H9 (cell line): ENCODE data around the gene HEYL. TPM values are rescaled to one million over a fixed set of nuclear protein-coding genes. Genes with fewer than 3 reads are reported as not detected.

Experiments
- DNase-seq: peaks from one replicate; pipeline ENCODE4 v3.0.0-alpha.2; 2017
- H2AFZ ChIP-seq: one replicate; pipeline ENCODE4 v1.6.1; 2013; ENCODE audit warnings: mild to moderate bottlenecking, low read length, control low read depth, moderate library complexity
- H2AK5ac ChIP-seq: 2 replicates; pipeline ENCODE4 v1.6.1; 2013; ENCODE audit warnings: low read length, control low read depth, mixed read lengths; ENCODE audit not compliant: insufficient read length
- H2BK120ac ChIP-seq: one replicate; pipeline ENCODE4 v1.6.1; 2013; ENCODE audit warnings: low read depth, mild to moderate bottlenecking, low read length, control low read depth, inconsistent platforms; ENCODE audit not compliant: poor library complexity, severe bottlenecking
- H2BK12ac ChIP-seq: 2 replicates; pipeline ENCODE4 v1.6.1; 2013; ENCODE audit warnings: low read length, control low read depth, mixed read lengths, low read depth; ENCODE audit not compliant: insufficient read length
- H2BK15ac ChIP-seq: 2 replicates; pipeline ENCODE4 v1.6.1; 2013; ENCODE audit warnings: low read depth, low read length, control low read depth
- H2BK20ac ChIP-seq: one replicate; pipeline ENCODE4 v1.6.1; 2013; ENCODE audit warnings: low read depth, mild to moderate bottlenecking, low read length, control low read depth, inconsistent platforms; ENCODE audit not compliant: poor library complexity, severe bottlenecking
- H2BK5ac ChIP-seq: 2 replicates; pipeline ENCODE4 v1.6.1; 2013; ENCODE audit warnings: low read length, control low read depth, mixed read lengths; ENCODE audit not compliant: insufficient read length
- H3K14ac ChIP-seq: 2 replicates; pipeline ENCODE4 v1.6.1; 2013; ENCODE audit warnings: low read length, control low read depth; ENCODE audit not compliant: insufficient read depth
- H3K18ac ChIP-seq: 2 replicates; pipeline ENCODE4 v1.6.1; 2013; ENCODE audit warnings: low read depth, mild to moderate bottlenecking, mixed read lengths, low read length, control low read depth; ENCODE audit not compliant: insufficient read length
- H3K23ac ChIP-seq: 2 replicates; pipeline ENCODE4 v1.6.1; 2013; ENCODE audit warnings: low read length, control low read depth, mixed read lengths, low read depth; ENCODE audit not compliant: insufficient read length
- H3K23me2 ChIP-seq: 2 replicates; pipeline ENCODE4 v1.6.1; 2013; ENCODE audit warnings: low read depth, mild to moderate bottlenecking, mixed read lengths, low read length, control low read depth; ENCODE audit not compliant: insufficient read length, poor library complexity, severe bottlenecking
- H3K27ac ChIP-seq: 2 replicates; pipeline ENCODE4 v1.5.1; 2013; ENCODE audit warnings: low read length, control low read depth, mixed read lengths, low read depth; ENCODE audit not compliant: insufficient read length
- H3K27me3 ChIP-seq: 2 replicates; pipeline ENCODE4 v1.6.1; 2013; ENCODE audit warnings: low read length, control low read depth, inconsistent platforms; ENCODE audit not compliant: insufficient read depth
- H3K4ac ChIP-seq: 2 replicates; pipeline ENCODE4 v1.6.1; 2013; ENCODE audit warnings: low read depth, mild to moderate bottlenecking, control low read depth, inconsistent platforms, low read length, moderate library complexity
- H3K4me1 ChIP-seq: 2 replicates; pipeline ENCODE4 v1.6.1; 2013; ENCODE audit warnings: low read length, control low read depth, inconsistent platforms; ENCODE audit not compliant: insufficient read depth
- H3K4me2 ChIP-seq: 2 replicates; pipeline ENCODE4 v1.6.1; 2013; ENCODE audit warnings: low read length, control low read depth, mixed read lengths; ENCODE audit not compliant: insufficient read length, insufficient read depth
- H3K56ac ChIP-seq: 2 replicates; pipeline ENCODE4 v1.6.1; 2013; ENCODE audit warnings: low read depth, mild to moderate bottlenecking, mixed read lengths, low read length, control low read depth; ENCODE audit not compliant: insufficient read length
- H3K79me1 ChIP-seq: 2 replicates; pipeline ENCODE4 v1.6.1; 2013; ENCODE audit warnings: low read depth, mild to moderate bottlenecking, moderate library complexity, low read length, control low read depth, inconsistent platforms; ENCODE audit not compliant: insufficient read depth, poor library complexity, severe bottlenecking
- H3K79me2 ChIP-seq: 2 replicates; pipeline ENCODE4 v1.6.1; 2013; ENCODE audit warnings: low read length, control low read depth, inconsistent platforms; ENCODE audit not compliant: insufficient read depth
- H3K9ac ChIP-seq: 2 replicates; pipeline ENCODE4 v1.6.1; 2013; ENCODE audit warnings: low read length, control low read depth, mixed read lengths; ENCODE audit not compliant: insufficient read length; ENCODE audit errors: extremely low read depth
- H3K9me3 ChIP-seq: one replicate; pipeline ENCODE4 v1.6.1; 2013; ENCODE audit warnings: low read depth, low read length, inconsistent platforms; ENCODE audit not compliant: control insufficient read depth
- H3T11ph ChIP-seq: one replicate; pipeline ENCODE4 v1.6.1; 2013; ENCODE audit warnings: mild to moderate bottlenecking, low read length, control low read depth, inconsistent platforms
- H4K20me1 ChIP-seq: one replicate; pipeline ENCODE4 v1.6.1; 2013; ENCODE audit not compliant: control insufficient read depth, insufficient read length, insufficient read depth
- H4K5ac ChIP-seq: 2 replicates; pipeline ENCODE4 v1.6.1; 2013; ENCODE audit warnings: low read depth, mild to moderate bottlenecking, mixed read lengths, low read length, control low read depth; ENCODE audit not compliant: insufficient read length
- H4K8ac ChIP-seq: replicated peaks from 2 replicates; pipeline ENCODE4 v1.6.1; 2013; ENCODE audit warnings: low read length, control low read depth, mixed read lengths, low read depth; ENCODE audit not compliant: insufficient read length
- H4K91ac ChIP-seq: 2 replicates; pipeline ENCODE4 v1.6.1; 2013; ENCODE audit warnings: low read depth, mild to moderate bottlenecking, moderate library complexity, mixed read lengths, low read length, control low read depth; ENCODE audit not compliant: insufficient read length
- H3K27ac Mint-ChIP-seq, 3 experiments: 2 replicates in 2 of 3; 3 replicates in 1 of 3; pipeline ENCODE4 v1.8.0; 2020 to 2021; ENCODE audit warnings: mixed read lengths in 3 of 3, mild to moderate bottlenecking in 1 of 3, moderate library complexity in 1 of 3
- H3K27me3 Mint-ChIP-seq: 2 replicates; pipeline ENCODE4 v1.8.0; 2021; ENCODE audit warnings: low read depth, mild to moderate bottlenecking, moderate library complexity, mixed read lengths
- H3K36me3 Mint-ChIP-seq, 3 experiments: 2 replicates in 2 of 3; 3 replicates in 1 of 3; pipeline ENCODE4 v1.8.0; 2020 to 2021; ENCODE audit warnings: low read depth in 3 of 3, mixed read lengths in 3 of 3; ENCODE audit not compliant: insufficient read depth in 1 of 3
- H3K4me1 Mint-ChIP-seq, 2 experiments: 2 replicates each; pipeline ENCODE4 v1.8.0; 2020; ENCODE audit warnings: mixed read lengths in 2 of 2
- H3K4me3 Mint-ChIP-seq, 2 experiments: 2 replicates in 1 of 2; 3 replicates in 1 of 2; pipeline ENCODE4 v1.8.0; 2020 to 2021; ENCODE audit warnings: mild to moderate bottlenecking in 2 of 2, mixed read lengths in 2 of 2, moderate library complexity in 1 of 2
- H3K9me3 Mint-ChIP-seq, 2 experiments: 2 replicates in 1 of 2; 3 replicates in 1 of 2; pipeline ENCODE4 v1.8.0; 2020; ENCODE audit warnings: mild to moderate bottlenecking in 2 of 2, mixed read lengths in 2 of 2, moderate library complexity in 1 of 2
- CTCF ChIP-seq: fragments of 200-600 bp; sonication (generic); conservative IDR thresholded peaks from 3 replicates; pipeline ENCODE4 v1.8.0; 2021; ENCODE audit warnings: antibody characterized with exemption, mild to moderate bottlenecking
- WGBS: extraction: QIAGEN DNeasy Blood & Tissue Kit; methylation state at CpG from one replicate; pipeline ENCODE4 v1.1.7; 2013; ENCODE audit warnings: missing lambda C conversion rate, low lambda C conversion rate, mixed read lengths; ENCODE audit not compliant: insufficient read length; ENCODE audit errors: extremely low coverage; 5-methylcytosine and 5-hydroxymethylcytosine counted together
- total RNA-seq: library from RNA; stranded (reverse); gene quantifications from 2 replicates; pipeline ENCODE4 v1.2.1, GENCODE V29; 2021

HEYL gene
- total RNA-seq, 1 experiment from 2014 or later: 1.9 TPM

- Histone ChIP-seq H3K23me2 (no peaks in the 10 kb centered on the region), H4K20me1 (no peaks in the 10 kb centered on the region), H3K14ac (no peak overlapping the region), H4K8ac (no peak overlapping the region), H3K9ac (no peak overlapping the region), H2BK15ac (no peak overlapping the region), H2BK5ac (no peak overlapping the region), H3K4me2 (no peak overlapping the region), H2AK5ac (no peak overlapping the region), H3K79me2 (no peaks in the 10 kb centered on the region), H2BK12ac (no peak overlapping the region), H3K79me1 (no peaks in the 10 kb centered on the region), H2BK20ac (no peak overlapping the region), H3K4me1 (no peaks in the 10 kb centered on the region), H3T11ph (no peak overlapping the region), H2BK120ac (no peak overlapping the region), H3K9me3 (no peaks in the 10 kb centered on the region), H2AFZ (no peak overlapping the region), H3K56ac (no peak overlapping the region), H3K27ac (no peak overlapping the region), H4K91ac (no peak overlapping the region), H3K23ac (no peak overlapping the region), H3K27me3 (no peaks in the 10 kb centered on the region), H3K18ac (no peak overlapping the region), H3K4ac (no peak overlapping the region), H4K5ac (no peak overlapping the region)
- DNase-seq: no peak
- WGBS: no CpG with 5 or more reads among the region's 6 CpGs
- Mint-ChIP-seq H3K4me3 (no peak overlapping the region), H3K27ac (no peak overlapping the region), H3K36me3 (no peaks in the 10 kb centered on the region), H3K4me1 (no peaks in the 10 kb centered on the region), H3K27me3 (peaks cover 77% of the 10 kb centered on the region), H3K9me3 (no peaks in the 10 kb centered on the region)
- TF ChIP-seq CTCF: no peak
Measured at GRCh38 chr1:39623053-39623452, 16.4 kb downstream of the HEYL start.
